Measurements from ENCODE around the gene ERG. TPM values are rescaled to one million over a fixed set of nuclear protein-coding genes. Genes with fewer than 3 reads are reported as not detected.
A peak's percentile ranks its signal among the peaks of the same experiment; 100 is the strongest.

ERG gene
- total RNA-seq, 2 experiments from 2014 or later: not detected

GRCh38 chr21:38467911-38468310, 30.4 kb downstream of the ERG start:
- POLR2A ChIA-PET: no interaction called here
- DNase-seq: no peak
- Histone ChIP-seq H3K27ac (ENCODE audit: low read depth in 1 of 2, low read length in 2 of 2) (no peak overlapping the region), H3K4me3 (ENCODE audit: low read length) (no peak overlapping the region), H3K4me1 (ENCODE audit: insufficient read depth, low read length) (no peaks in the 10 kb centered on the region), H3K9me3 (ENCODE audit: control insufficient read depth in 1 of 2, insufficient read depth in 1 of 2, low read length in 2 of 2) (peaks cover 0 to 5% of the 10 kb centered on the region in 2 experiments), H3K27me3 (ENCODE audit: control insufficient read depth in 1 of 2, insufficient read depth in 2 of 2, low read length in 2 of 2) (peaks cover 0 to 12% of the 10 kb centered on the region in 2 experiments), H3K36me3 (ENCODE audit: insufficient read depth, low read length) (no peaks in the 10 kb centered on the region)
- Mint-ChIP-seq H3K9me3 (no peaks in the 10 kb centered on the region), H3K4me1 (ENCODE audit: low read depth) (no peaks in the 10 kb centered on the region), H3K27ac (no peak overlapping the region), H3K4me3 (no peak overlapping the region), H3K27me3 (peaks cover 30% of the 10 kb centered on the region), H3K36me3 (ENCODE audit: low read depth) (no peaks in the 10 kb centered on the region)
- intact Hi-C loops (cut with DNase I, micrococcal nuclease): no loop called here
- CTCF ChIA-PET: no interaction called here
- no peak for TF ChIP-seq CTCF (IDR thresholded peaks at IDR 0.05)
- ATAC-seq (ENCODE audit: poor library complexity): no peak

GRCh38 chr21:38467374-38467773, 30.9 kb downstream of the ERG start:
- intact Hi-C loops (cut with DNase I, micrococcal nuclease): no loop called here
- peaks cover 0 to 7% of the 10 kb centered on the region in 2 experiments for H3K27me3 ChIP-seq (ENCODE audit: control insufficient read depth in 1 of 2, insufficient read depth in 2 of 2, low read length in 2 of 2)

GRCh38 chr21:38460171-38460742, 38.0 kb downstream of the ERG start:
- Mint-ChIP-seq H3K36me3 (ENCODE audit: low read depth) (no peaks in the 10 kb centered on the region), H3K27me3 (peaks cover 5% of the 10 kb centered on the region), H3K4me1 (ENCODE audit: low read depth) (no peaks in the 10 kb centered on the region), H3K4me3 (no peak overlapping the region), H3K9me3 (no peaks in the 10 kb centered on the region), H3K27ac (no peak overlapping the region)
- no peaks in the 10 kb centered on the region for H3K36me3 ChIP-seq (ENCODE audit: insufficient read depth, low read length)
- H3K27me3 ChIP-seq (ENCODE audit: control insufficient read depth in 1 of 2, insufficient read depth in 2 of 2, low read length in 2 of 2): no peaks in the 10 kb centered on the region
- ChIA-PET CTCF (no interaction called here), POLR2A (no interaction called here)
- H3K4me1 ChIP-seq (ENCODE audit: insufficient read depth, low read length): no peaks in the 10 kb centered on the region
- no peak for ATAC-seq (ENCODE audit: poor library complexity)
- H3K4me3 ChIP-seq (ENCODE audit: low read length): no peak overlapping the region
- no peak for TF ChIP-seq CTCF (IDR thresholded peaks at IDR 0.05)
- DNase-seq: peak in 1 of 14 experiments; percentile 28
- intact Hi-C loops (cut with DNase I, micrococcal nuclease): no loop called here
- no peaks in the 10 kb centered on the region for H3K9me3 ChIP-seq (ENCODE audit: control insufficient read depth in 1 of 2, insufficient read depth in 1 of 2, low read length in 2 of 2)
- H3K27ac ChIP-seq (ENCODE audit: low read depth in 1 of 2, low read length in 2 of 2): no peak overlapping the region

More at GRCh38 chr21:38467374-38467773, 30.9 kb downstream of the ERG start:
- H3K9me3 Mint-ChIP-seq: no peaks in the 10 kb centered on the region
- H3K4me1 ChIP-seq (ENCODE audit: insufficient read depth, low read length): no peaks in the 10 kb centered on the region
- peaks cover 24% of the 10 kb centered on the region for H3K27me3 Mint-ChIP-seq
- H3K36me3 ChIP-seq (ENCODE audit: insufficient read depth, low read length): no peaks in the 10 kb centered on the region
- no peak overlapping the region for H3K4me3 ChIP-seq (ENCODE audit: low read length)
- ChIA-PET POLR2A (no interaction called here), CTCF (no interaction called here)
- H3K27ac Mint-ChIP-seq: no peak overlapping the region
- ATAC-seq (ENCODE audit: poor library complexity) (no peak), DNase-seq (no peak)
- TF ChIP-seq CTCF (IDR thresholded peaks at IDR 0.05): no peak
- no peak overlapping the region for H3K27ac ChIP-seq (ENCODE audit: low read depth in 1 of 2, low read length in 2 of 2)
- no peaks in the 10 kb centered on the region for H3K9me3 ChIP-seq (ENCODE audit: control insufficient read depth in 1 of 2, insufficient read depth in 1 of 2, low read length in 2 of 2)
- no peaks in the 10 kb centered on the region for H3K36me3 Mint-ChIP-seq (ENCODE audit: low read depth)
- no peak overlapping the region for H3K4me3 Mint-ChIP-seq
- H3K4me1 Mint-ChIP-seq (ENCODE audit: low read depth): no peaks in the 10 kb centered on the region

All from CD4-positive, alpha-beta T cell (primary cell).